Measurements from ENCODE around the gene POLR2C.

POLR2C gene

DNA sequence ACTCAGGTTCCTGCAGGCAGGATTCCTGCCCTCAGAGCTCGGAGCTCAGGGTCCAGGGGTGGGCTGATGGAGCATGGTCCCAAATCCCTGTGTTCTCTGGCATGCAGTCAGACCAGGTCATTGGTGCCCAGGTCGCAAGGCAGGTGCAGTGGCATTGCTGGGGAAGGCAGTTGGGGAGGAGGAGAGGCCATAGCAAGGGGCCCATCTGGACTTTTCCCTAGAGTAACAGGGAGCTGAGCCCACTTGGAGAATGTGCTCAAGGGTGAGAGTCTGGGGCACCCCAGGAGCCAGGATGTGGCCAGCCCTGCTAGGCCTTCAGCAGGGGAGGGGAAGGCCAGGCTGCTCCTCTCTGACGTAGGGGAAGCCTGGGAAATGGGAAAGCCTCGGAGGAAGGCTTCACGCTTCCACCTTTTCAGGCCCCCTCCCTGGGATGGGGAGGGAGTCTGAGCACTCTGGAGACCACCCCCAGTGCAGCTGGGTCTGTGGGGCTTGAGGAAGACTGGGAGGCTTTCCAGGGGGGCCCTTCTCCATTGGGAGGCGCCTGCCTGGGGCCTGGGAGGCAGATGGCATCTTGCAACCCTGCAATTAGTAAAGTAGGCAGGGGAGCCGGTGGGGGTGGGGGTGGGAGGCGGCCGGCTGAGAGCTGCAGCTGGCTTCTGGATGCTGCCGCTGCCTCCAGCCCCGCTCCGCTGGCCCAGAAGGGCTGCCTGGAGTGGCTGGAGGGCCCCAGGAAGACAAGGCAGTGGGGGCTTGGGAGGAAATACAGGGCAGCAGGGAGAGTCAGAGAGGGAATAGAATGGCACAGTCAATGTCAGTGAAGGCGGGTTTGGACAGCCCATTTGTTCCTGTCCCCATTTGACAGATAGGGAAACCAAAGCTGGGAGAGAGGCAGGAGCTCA lies 44.9 kb downstream of the POLR2C start:
- DNase-seq, result no peak

DNA sequence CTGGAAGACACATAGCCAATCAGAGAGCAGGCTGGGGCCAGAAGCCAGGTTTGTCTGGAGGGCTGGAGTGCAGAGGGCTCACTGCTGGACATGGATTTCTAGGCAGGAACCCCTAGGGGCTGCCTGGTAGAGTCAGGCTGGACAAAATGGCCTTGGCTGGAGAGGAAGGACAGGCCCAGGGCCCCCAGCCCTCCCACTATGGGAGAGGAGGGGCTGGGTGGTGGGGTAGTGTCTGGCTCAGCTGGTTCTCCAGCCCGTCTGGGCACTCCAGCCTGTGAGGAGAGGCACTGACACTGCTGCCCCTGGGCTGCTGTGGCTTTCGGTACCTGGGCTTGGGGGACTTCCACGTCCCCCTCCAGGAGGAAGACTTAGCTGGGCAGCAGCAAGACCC lies 45.6 kb downstream of the POLR2C start:
- DNase-seq, result no peak

GRCh38 chr16:57509231-57509923 lies 46.9 kb downstream of the POLR2C start:
- no peak for DNase-seq

- no peak for DNase-seq
These were observed 47.8 kb downstream of the POLR2C start for GRCh38 chr16:57510016-57510871.

- no peak for DNase-seq
These were observed 50.0 kb downstream of the POLR2C start for GRCh38 chr16:57512296-57513001.

- DNase-seq, result no peak
These were observed 51.1 kb downstream of the POLR2C start for GRCh38 chr16:57513371-57514102.

DNA sequence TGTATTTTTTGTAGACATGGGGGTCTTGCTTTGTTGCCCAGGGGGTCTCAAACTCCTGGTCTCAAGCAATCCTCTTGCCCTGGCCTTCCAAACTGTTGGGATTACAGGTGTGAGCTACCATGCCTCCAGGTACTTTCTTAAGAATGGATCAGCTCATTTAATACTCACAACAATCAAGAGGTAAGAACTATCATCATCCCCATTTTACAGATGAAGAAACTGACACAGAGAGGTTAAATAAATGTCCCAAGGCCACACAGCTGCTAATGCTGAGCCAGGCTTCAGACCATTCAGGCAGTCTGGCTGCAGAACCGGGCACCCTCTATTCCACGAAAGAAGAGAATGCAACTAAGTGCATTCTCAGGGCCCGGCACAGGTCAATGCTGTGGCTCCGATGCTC lies 51.9 kb downstream of the POLR2C start:
- no peak for DNase-seq

DNA sequence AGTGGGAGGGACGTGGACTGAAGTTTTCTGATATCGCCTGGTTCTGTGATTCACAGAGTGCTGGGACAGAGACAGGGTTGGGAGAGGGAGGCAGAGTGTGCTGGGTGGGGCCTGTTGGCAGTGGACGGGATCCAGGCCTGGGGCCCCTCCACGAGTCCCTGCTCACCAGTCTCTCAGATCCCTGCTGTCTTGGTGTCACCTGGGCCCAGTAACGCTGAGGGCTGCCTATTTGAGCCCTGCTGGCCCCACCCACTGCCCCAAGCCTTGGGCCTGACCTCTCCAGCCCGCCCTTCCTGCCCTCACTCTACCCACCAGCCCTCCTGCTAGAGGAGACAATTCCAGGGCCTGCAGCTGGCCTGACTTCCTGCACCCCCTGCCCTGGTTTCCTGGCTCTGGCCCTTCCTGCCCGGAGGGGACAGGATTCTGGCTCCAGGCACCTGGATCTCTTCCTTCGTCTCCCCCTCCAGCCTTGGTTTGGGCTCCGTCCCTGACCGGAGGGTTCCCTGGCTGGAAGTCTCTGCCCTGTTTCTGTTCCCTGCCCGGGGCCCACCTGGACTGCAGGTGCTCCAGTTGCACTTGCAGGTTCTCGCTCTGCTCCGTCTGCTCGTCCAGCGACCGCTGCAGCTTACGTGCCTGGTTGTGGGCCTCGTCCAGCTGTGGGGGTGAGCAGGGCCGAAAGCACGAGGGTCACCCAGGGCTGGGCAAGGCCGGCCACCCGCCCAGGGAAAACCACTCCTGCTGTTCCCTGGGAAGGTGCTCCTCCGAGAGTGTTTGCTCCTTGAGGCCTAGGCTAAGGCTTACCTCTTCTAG lies 52.5 kb downstream of the POLR2C start:
- no peak for DNase-seq

DNA sequence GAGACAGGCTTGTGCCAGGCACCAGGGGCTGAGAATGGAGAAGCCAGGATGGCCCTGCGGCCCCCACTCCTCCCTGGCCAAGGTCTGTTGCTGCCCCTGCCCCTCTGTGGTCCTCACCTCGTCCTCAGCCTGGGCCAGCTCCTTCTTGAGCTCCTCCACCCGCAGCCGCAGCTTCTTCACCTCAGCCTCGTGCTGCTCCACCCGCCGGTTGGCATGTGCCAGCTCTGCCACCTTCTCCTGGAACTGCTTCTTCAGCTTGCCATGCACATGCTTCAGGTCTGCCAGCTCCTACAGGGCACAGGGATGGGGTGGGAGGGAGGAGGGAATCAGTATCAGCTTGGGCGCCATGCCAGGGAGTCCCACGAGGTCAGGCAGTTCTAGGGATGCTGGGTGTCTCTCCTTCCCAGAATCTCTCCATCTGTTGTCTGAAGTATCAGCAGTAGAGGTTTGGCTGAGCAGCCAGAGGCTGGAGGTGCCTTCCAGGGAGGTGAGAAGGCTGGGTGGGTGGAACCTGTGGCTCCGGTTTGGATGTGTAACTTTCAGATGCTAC lies 53.8 kb downstream of the POLR2C start:
- no peak for DNase-seq

DNA sequence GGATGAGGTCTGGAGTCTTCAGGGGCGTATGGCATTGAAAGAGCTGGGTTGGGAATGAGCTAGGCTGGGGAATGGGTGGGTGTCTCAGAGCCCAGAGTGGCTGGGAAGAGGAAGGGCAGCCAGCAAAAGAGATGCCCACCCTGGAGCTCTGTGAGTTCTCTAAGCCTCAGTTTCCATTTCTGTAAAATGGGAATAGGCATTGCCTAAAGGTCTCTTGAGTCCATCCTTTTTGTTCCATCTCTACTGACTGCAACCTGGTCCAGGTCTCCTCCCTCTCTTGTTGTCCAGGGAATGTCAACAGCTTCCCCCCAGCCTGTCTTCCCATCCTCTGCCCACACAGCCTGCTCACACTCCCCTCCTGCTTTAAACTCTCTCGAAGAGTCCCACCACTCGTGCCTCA lies 54.3 kb downstream of the POLR2C start:
- DNase-seq, result no peak

DNA sequence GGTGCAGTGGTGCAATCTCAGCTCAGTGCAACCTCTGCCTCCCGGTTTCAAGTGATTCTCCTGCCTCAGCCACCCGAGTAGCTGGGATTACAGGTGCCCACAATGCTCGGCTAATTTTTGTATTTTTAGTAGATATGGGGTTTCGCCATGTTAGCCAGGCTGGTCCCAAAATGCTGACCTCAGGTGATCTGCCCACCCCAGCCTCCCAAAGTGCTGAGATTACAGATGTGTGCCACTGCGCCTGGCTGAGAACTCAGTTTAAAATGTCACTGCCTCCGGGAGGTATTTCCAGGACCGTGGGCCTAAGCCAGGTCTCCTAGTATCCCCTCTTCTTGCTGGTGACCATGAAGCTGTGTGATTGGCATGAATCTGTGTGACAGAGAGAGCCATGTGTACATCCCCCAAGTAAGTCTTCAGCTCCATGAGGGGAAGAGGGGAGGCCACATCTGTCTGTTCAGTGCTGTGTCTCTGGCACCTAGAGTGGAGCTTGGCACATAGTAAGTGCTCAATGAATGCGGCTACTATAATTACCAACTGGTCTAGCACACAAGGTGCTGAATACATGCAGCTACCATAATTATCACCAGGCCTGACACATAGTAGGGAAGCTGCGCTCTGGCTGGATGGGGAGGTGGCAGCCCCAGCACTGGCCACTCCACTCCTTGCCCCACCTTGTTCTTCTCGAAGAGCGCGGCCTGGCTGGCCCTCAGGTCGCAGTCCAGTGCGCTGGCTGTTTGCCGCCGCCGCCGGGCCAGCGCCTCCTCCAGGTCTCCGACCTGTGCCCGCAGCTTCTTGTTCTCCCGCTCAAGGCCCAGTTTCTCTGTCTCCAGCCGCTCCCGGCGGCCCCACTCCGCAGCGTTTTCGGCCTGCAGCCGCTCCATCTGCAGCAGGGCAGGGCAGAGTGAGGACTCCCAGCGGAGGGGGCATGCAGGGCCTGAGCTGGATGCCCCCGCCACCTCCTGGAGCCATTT lies 55.2 kb downstream of the POLR2C start:
- DNase-seq, result no peak

DNA sequence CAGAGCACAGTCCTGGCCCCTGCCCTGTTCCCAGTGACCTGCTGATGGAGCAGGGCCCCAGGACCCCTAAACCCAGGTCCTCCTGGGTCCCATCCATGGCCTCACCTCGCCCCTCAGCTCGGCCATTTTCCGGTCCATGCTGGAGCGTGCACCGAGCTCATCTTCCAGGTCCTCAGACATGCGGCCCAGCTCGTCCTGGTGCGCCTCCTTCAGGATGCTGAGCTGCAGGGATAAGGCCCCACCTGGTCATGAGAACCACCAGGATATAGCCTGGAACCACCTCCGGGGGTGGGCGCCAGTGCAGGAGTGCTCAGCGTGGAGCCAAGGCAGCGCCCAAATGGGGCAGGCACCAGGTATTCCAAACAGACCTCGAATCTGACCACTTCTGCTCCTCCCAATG lies 56.0 kb downstream of the POLR2C start:
- no peak for DNase-seq

GRCh38 chr16:57518922-57519321 lies 56.4 kb downstream of the POLR2C start:
- DNase-seq, result no peak

DNA sequence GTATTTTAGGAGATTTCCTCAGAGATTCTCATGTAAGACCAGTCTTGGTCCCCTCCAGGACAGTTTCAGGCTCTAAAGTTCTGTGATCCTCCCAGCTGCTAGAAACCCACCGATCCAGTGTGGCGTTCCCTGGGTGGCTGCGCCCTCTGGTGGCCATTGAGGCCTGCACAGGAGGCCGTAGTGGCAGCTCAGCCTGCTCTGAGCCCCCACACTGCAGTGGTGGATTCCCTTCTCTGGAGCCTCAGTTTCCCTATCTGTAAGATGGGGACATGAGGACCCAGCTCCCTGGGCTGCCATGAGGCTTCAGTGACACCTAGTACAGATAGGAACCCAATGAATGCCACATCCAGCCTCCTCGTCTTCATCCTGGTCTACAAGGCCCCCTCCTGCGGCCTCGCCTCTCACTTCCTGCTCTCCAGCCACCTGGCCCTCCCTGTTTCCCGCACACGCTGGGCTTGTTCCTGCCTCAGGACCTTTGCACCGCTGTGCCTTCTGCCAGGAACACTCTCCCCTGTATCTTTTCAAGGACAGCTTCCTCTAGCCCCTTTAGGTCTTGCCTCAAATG lies 57.4 kb downstream of the POLR2C start:
- peak; percentile 31 for DNase-seq
